RWPE2 (cell line): ENCODE results near the gene ARCN1.

ENCODE experiments used
- ATAC-seq: fragments of 200-7000 bp; cut with Tn5 transposase; 3 replicates; pipeline ENCODE4 v1.9.1; 2021; ENCODE audit warnings: low read depth
- DNase-seq: peaks from one replicate; pipeline ENCODE4 v3.0.0-alpha.2; 2020; ENCODE audit warnings: low spot score
- H3K27ac ChIP-seq: fragments of 450-650 bp; 2 replicates; pipeline ENCODE4 v1.5.1; 2017; ENCODE audit warnings: mild to moderate bottlenecking; ENCODE audit not compliant: poor library complexity, severe bottlenecking
- H3K27me3 ChIP-seq: fragments of 250-450 bp; sonication (Bioruptor Pico); 2 replicates; pipeline ENCODE4 v1.5.1; 2021; ENCODE audit warnings: mild to moderate bottlenecking, moderate library complexity; ENCODE audit not compliant: insufficient read depth, poor library complexity, severe bottlenecking
- H3K36me3 ChIP-seq: fragments of 250-450 bp; sonication (Bioruptor Pico); 2 replicates; pipeline ENCODE4 v1.5.1; 2020; ENCODE audit warnings: low read depth, mild to moderate bottlenecking, moderate library complexity
- H3K4me1 ChIP-seq: fragments of 250-450 bp; sonication (Bioruptor Pico); 2 replicates; pipeline ENCODE4 v1.5.1; 2021; ENCODE audit warnings: mild to moderate bottlenecking, moderate library complexity; ENCODE audit not compliant: insufficient read depth, poor library complexity, severe bottlenecking
- H3K4me3 ChIP-seq: fragments of 250-450 bp; sonication (Bioruptor Pico); 2 replicates; pipeline ENCODE4 v1.5.1; 2021; ENCODE audit warnings: mild to moderate bottlenecking, moderate library complexity; ENCODE audit not compliant: severe bottlenecking
- H3K9me3 ChIP-seq: fragments of 250-450 bp; sonication (Bioruptor Pico); 2 replicates; pipeline ENCODE4 v1.5.1; 2021; ENCODE audit warnings: mild to moderate bottlenecking, moderate library complexity; ENCODE audit not compliant: severe bottlenecking
- CTCF ChIP-seq: fragments of 450-650 bp; IDR thresholded peaks from one replicate; pipeline ENCODE4 v1.5.1; 2017; ENCODE audit warnings: mild to moderate bottlenecking, moderate library complexity; ENCODE audit not compliant: poor library complexity, severe bottlenecking

ARCN1 gene

DNA sequence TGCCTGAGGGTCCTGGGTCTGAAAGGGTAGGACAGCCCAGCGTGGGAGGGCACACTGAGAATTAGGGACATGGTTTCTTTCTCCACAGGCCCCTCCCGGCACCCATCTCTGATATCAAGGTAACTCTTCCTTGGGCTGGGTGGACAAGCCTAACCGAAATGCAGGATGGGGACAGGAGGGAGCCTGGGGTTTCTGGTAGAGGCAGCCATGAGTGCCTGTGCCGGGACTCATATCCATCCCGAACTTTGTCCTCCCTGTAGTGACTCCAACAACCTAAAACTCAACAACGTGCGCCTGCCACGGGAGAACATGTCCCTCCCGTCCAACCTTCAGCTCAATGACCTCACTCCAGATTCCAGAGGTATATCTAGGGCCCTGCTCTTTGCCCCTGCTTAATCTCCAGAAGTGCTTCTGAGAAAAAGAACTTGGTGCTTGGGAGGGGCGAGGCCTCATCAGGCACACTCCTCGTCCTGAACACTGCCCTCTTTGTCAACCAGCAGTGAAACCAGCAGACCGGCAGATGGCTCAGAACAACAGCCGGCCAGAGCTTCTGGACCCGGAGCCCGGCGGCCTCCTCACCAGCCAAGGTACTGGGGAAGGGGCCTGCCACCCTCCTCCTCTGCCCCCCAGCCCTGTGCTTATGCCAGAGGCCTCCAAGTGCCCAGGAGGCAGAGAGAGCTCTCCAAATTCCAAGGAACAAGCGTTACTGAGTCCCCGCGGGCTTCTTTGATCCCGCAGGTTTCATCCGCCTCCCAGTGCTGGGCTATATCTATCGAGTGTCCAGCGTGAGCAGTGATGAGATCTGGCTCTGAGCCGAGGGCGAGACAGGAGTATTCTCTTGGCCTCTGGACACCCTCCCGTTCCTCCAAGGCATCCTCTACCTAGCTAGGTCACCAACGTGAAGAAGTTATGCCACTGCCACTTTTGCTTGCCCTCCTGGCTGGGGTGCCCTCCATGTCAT lies 38.2 kb upstream of the ARCN1 start:
- no peak for ATAC-seq
- Histone ChIP-seq H3K27me3 (no peaks in the 10 kb centered on the region), H3K4me1 (peaks cover 6% of the 10 kb centered on the region), H3K27ac (no peak overlapping the region), H3K9me3 (no peaks in the 10 kb centered on the region), H3K36me3 (no peaks in the 10 kb centered on the region; the same call in 1 of the 2 replicates), H3K4me3 (no peak overlapping the region)
- TF ChIP-seq CTCF: no peak
- DNase-seq: no peak

GRCh38 chr11:118535261-118535660 lies 36.9 kb upstream of the ARCN1 start:
- H3K27ac ChIP-seq: no peak overlapping the region
- H3K4me1 ChIP-seq: no peaks in the 10 kb centered on the region
- H3K9me3 ChIP-seq: no peaks in the 10 kb centered on the region
- ATAC-seq: no peak
- no peaks in the 10 kb centered on the region; the same call in 1 of the 2 replicates for H3K36me3 ChIP-seq
- H3K4me3 ChIP-seq: no peak overlapping the region
- TF ChIP-seq CTCF: no peak
- no peak for DNase-seq
- H3K27me3 ChIP-seq: no peaks in the 10 kb centered on the region

GRCh38 chr11:118536726-118537125 lies 35.5 kb upstream of the ARCN1 start:
- H3K36me3 ChIP-seq: no peaks in the 10 kb centered on the region; the same call in 1 of the 2 replicates
- DNase-seq (no peak), ATAC-seq (peak; percentile 49; the same call in 2 of the 3 replicates)
- no peak overlapping the region for H3K4me3 ChIP-seq
- H3K27me3 ChIP-seq: no peaks in the 10 kb centered on the region
- no peak overlapping the region for H3K27ac ChIP-seq
- H3K4me1 ChIP-seq: no peaks in the 10 kb centered on the region
- TF ChIP-seq CTCF: no peak
- H3K9me3 ChIP-seq: no peaks in the 10 kb centered on the region

- Histone ChIP-seq H3K27ac (no peak overlapping the region), H3K36me3 (no peaks in the 10 kb centered on the region), H3K27me3 (no peaks in the 10 kb centered on the region), H3K4me1 (no peaks in the 10 kb centered on the region), H3K9me3 (no peaks in the 10 kb centered on the region), H3K4me3 (no peak overlapping the region)
- TF ChIP-seq CTCF: no peak
- DNase-seq (no peak), ATAC-seq (no peak)
Measured at GRCh38 chr11:118537409-118537980, 34.7 kb upstream of the ARCN1 start.
